ENCODE measurements around the gene LSM12. TPM values are rescaled to one million over a fixed set of nuclear protein-coding genes. Genes with fewer than 3 reads are reported as not detected.

LSM12 gene
- total RNA-seq, 1 experiment from 2014 or later: 128 TPM

DNA sequence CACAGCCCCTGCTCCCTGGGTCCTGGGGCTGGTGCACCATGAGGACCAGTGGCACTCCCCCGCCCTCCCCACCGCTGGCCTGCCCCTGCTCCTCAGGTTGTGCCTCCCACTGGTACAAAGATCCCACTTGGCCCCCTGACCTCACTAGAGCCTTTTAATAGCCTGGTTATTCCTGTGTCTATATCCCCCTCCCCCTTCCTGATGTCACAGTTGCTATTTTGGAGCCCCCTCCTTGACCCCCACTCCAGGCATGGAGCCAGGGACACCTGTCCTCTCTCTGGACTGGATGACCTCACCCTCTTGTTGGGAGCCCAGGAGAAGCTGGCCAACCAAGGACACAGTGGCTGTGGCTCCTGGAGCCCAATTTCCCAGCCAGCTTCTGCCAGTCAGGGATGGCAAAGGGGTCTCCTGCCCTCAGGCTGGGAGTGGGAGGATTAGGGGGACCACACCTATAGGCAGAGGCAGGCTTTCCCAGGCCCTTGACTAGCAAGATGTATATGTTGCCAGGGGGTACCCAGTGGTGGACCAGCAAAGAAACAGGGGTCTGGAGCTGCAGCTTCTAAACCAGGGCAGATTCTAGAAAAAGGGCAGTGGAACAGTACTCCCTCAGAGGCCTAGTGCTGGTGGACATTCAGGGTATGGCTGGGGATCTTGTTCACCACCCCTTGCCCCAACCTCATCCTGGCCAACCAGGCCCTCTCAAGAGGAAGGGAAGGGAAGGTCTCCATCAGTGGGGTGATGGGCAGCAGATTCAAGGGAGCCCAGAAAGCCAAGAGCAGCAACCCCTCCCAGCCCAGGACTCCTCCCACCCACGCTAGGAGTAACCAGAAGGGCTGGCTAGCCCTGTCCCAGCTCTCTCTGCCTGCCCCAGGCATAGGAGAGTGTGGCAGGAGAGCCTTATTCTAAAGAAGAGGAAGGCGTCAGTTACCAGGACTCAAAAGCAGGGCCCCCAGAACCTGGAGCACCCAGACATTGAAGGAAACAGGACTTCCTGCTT, 46.1 kb upstream of the LSM12 start:
- H3K79me2 ChIP-seq (ENCODE audit: insufficient read depth, low read length): no peaks in the 10 kb centered on the region
- no peak overlapping the region; a peak in 1 of 5 replicates for H3K4me3 Mint-ChIP-seq
- peak overlapping the region in 1 of 3 experiments; percentile 81; a peak in 1 of 7 replicates for H3K27ac Mint-ChIP-seq
- no peak overlapping the region for H2AFZ ChIP-seq (ENCODE audit: low read length)
- no peak overlapping the region for H2AK5ac ChIP-seq (ENCODE audit: insufficient read length, low read length)
- peaks cover 5% of the 10 kb centered on the region; the same call in 1 of the 2 replicates for H3K4me1 ChIP-seq (ENCODE audit: insufficient read depth, low read length)
- H3K14ac ChIP-seq (ENCODE audit: insufficient read depth, low read length): no peak overlapping the region; the same call in 1 of the 2 replicates
- no peaks in the 10 kb centered on the region for H3K79me1 ChIP-seq (ENCODE audit: insufficient read depth, low read depth, low read length, poor library complexity, severe bottlenecking)
- H4K91ac ChIP-seq (ENCODE audit: insufficient read length, low read depth, low read length): no peak overlapping the region
- H3K36me3 Mint-ChIP-seq (ENCODE audit: insufficient read depth in 1 of 3, low read depth in 3 of 3): peaks cover 4 to 25% (median 6%) of the 10 kb centered on the region in 3 experiments; a peak in 4 of 7 replicates
- H3K9me3 Mint-ChIP-seq: no peaks in the 10 kb centered on the region
- no peak overlapping the region for H2BK15ac ChIP-seq (ENCODE audit: low read depth, low read length)
- no peak overlapping the region for H3K18ac ChIP-seq (ENCODE audit: insufficient read length, low read depth, low read length)
- H2BK12ac ChIP-seq (ENCODE audit: insufficient read length, low read depth, low read length): no peak overlapping the region
- WGBS (ENCODE audit: extremely low coverage, insufficient read length, low lambda C conversion rate): no CpG with 5 or more reads among the region's 4 CpGs
- no peak overlapping the region for H3K4me2 ChIP-seq (ENCODE audit: insufficient read depth, insufficient read length, low read length)
- no peak for TF ChIP-seq CTCF (conservative IDR thresholded peaks at IDR 0.05)
- no peak overlapping the region for H3K4ac ChIP-seq (ENCODE audit: low read depth, low read length)
- no peak overlapping the region for H4K5ac ChIP-seq (ENCODE audit: insufficient read length, low read depth, low read length)
- H4K8ac ChIP-seq (replicated peaks; ENCODE audit: insufficient read length, low read depth, low read length): no peak overlapping the region
- H3K27me3 Mint-ChIP-seq (ENCODE audit: low read depth): no peaks in the 10 kb centered on the region; the same call in 1 of the 2 replicates
- H2BK120ac ChIP-seq (ENCODE audit: low read depth, low read length, poor library complexity, severe bottlenecking): no peak overlapping the region
- H3K23me2 ChIP-seq (ENCODE audit: insufficient read length, low read depth, low read length, poor library complexity, severe bottlenecking): no peaks in the 10 kb centered on the region
- H2BK20ac ChIP-seq (ENCODE audit: low read depth, low read length, poor library complexity, severe bottlenecking): no peak overlapping the region
- DNase-seq: no peak
- H2BK5ac ChIP-seq (ENCODE audit: insufficient read length, low read length): no peak overlapping the region
- H3K9ac ChIP-seq (ENCODE audit: extremely low read depth, insufficient read length, low read length): no peak overlapping the region
- H3K4me1 Mint-ChIP-seq: peaks cover 27 to 46% of the 10 kb centered on the region in 2 experiments
- no peaks in the 10 kb centered on the region for H3K27me3 ChIP-seq (ENCODE audit: insufficient read depth, low read length)
- no peak overlapping the region for H3K23ac ChIP-seq (ENCODE audit: insufficient read length, low read depth, low read length)
- no peaks in the 10 kb centered on the region for H4K20me1 ChIP-seq (ENCODE audit: control insufficient read depth, insufficient read depth, insufficient read length)
- H3T11ph ChIP-seq (ENCODE audit: low read length): no peak overlapping the region
- no peak overlapping the region for H3K27ac ChIP-seq (ENCODE audit: insufficient read length, low read depth, low read length)
- H3K9me3 ChIP-seq (ENCODE audit: control insufficient read depth, low read depth, low read length): no peaks in the 10 kb centered on the region
- H3K56ac ChIP-seq (ENCODE audit: insufficient read length, low read depth, low read length): no peak overlapping the region

All from H9 (cell line).